H9 (cell line): ENCODE measurements around the gene PRRC2B. TPM values are rescaled to one million over a fixed set of nuclear protein-coding genes. Genes with fewer than 3 reads are reported as not detected.

Source experiments
- DNase-seq: peaks from one replicate; pipeline ENCODE4 v3.0.0-alpha.2; 2017
- H2AFZ ChIP-seq: one replicate; pipeline ENCODE4 v1.6.1; 2013; ENCODE audit warnings: mild to moderate bottlenecking, low read length, control low read depth, moderate library complexity
- H2AK5ac ChIP-seq: 2 replicates; pipeline ENCODE4 v1.6.1; 2013; ENCODE audit warnings: low read length, control low read depth, mixed read lengths; ENCODE audit not compliant: insufficient read length
- H2BK120ac ChIP-seq: one replicate; pipeline ENCODE4 v1.6.1; 2013; ENCODE audit warnings: low read depth, mild to moderate bottlenecking, low read length, control low read depth, inconsistent platforms; ENCODE audit not compliant: poor library complexity, severe bottlenecking
- H2BK12ac ChIP-seq: 2 replicates; pipeline ENCODE4 v1.6.1; 2013; ENCODE audit warnings: low read length, control low read depth, mixed read lengths, low read depth; ENCODE audit not compliant: insufficient read length
- H2BK15ac ChIP-seq: 2 replicates; pipeline ENCODE4 v1.6.1; 2013; ENCODE audit warnings: low read depth, low read length, control low read depth
- H2BK20ac ChIP-seq: one replicate; pipeline ENCODE4 v1.6.1; 2013; ENCODE audit warnings: low read depth, mild to moderate bottlenecking, low read length, control low read depth, inconsistent platforms; ENCODE audit not compliant: poor library complexity, severe bottlenecking
- H2BK5ac ChIP-seq: 2 replicates; pipeline ENCODE4 v1.6.1; 2013; ENCODE audit warnings: low read length, control low read depth, mixed read lengths; ENCODE audit not compliant: insufficient read length
- H3K14ac ChIP-seq: 2 replicates; pipeline ENCODE4 v1.6.1; 2013; ENCODE audit warnings: low read length, control low read depth; ENCODE audit not compliant: insufficient read depth
- H3K18ac ChIP-seq: 2 replicates; pipeline ENCODE4 v1.6.1; 2013; ENCODE audit warnings: low read depth, mild to moderate bottlenecking, mixed read lengths, low read length, control low read depth; ENCODE audit not compliant: insufficient read length
- H3K23ac ChIP-seq: 2 replicates; pipeline ENCODE4 v1.6.1; 2013; ENCODE audit warnings: low read length, control low read depth, mixed read lengths, low read depth; ENCODE audit not compliant: insufficient read length
- H3K23me2 ChIP-seq: 2 replicates; pipeline ENCODE4 v1.6.1; 2013; ENCODE audit warnings: low read depth, mild to moderate bottlenecking, mixed read lengths, low read length, control low read depth; ENCODE audit not compliant: insufficient read length, poor library complexity, severe bottlenecking
- H3K27ac ChIP-seq: 2 replicates; pipeline ENCODE4 v1.5.1; 2013; ENCODE audit warnings: low read length, control low read depth, mixed read lengths, low read depth; ENCODE audit not compliant: insufficient read length
- H3K27me3 ChIP-seq: 2 replicates; pipeline ENCODE4 v1.6.1; 2013; ENCODE audit warnings: low read length, control low read depth, inconsistent platforms; ENCODE audit not compliant: insufficient read depth
- H3K4ac ChIP-seq: 2 replicates; pipeline ENCODE4 v1.6.1; 2013; ENCODE audit warnings: low read depth, mild to moderate bottlenecking, control low read depth, inconsistent platforms, low read length, moderate library complexity
- H3K4me1 ChIP-seq: 2 replicates; pipeline ENCODE4 v1.6.1; 2013; ENCODE audit warnings: low read length, control low read depth, inconsistent platforms; ENCODE audit not compliant: insufficient read depth
- H3K4me2 ChIP-seq: 2 replicates; pipeline ENCODE4 v1.6.1; 2013; ENCODE audit warnings: low read length, control low read depth, mixed read lengths; ENCODE audit not compliant: insufficient read length, insufficient read depth
- H3K56ac ChIP-seq: 2 replicates; pipeline ENCODE4 v1.6.1; 2013; ENCODE audit warnings: low read depth, mild to moderate bottlenecking, mixed read lengths, low read length, control low read depth; ENCODE audit not compliant: insufficient read length
- H3K79me1 ChIP-seq: 2 replicates; pipeline ENCODE4 v1.6.1; 2013; ENCODE audit warnings: low read depth, mild to moderate bottlenecking, moderate library complexity, low read length, control low read depth, inconsistent platforms; ENCODE audit not compliant: insufficient read depth, poor library complexity, severe bottlenecking
- H3K79me2 ChIP-seq: 2 replicates; pipeline ENCODE4 v1.6.1; 2013; ENCODE audit warnings: low read length, control low read depth, inconsistent platforms; ENCODE audit not compliant: insufficient read depth
- H3K9ac ChIP-seq: 2 replicates; pipeline ENCODE4 v1.6.1; 2013; ENCODE audit warnings: low read length, control low read depth, mixed read lengths; ENCODE audit not compliant: insufficient read length; ENCODE audit errors: extremely low read depth
- H3K9me3 ChIP-seq: one replicate; pipeline ENCODE4 v1.6.1; 2013; ENCODE audit warnings: low read depth, low read length, inconsistent platforms; ENCODE audit not compliant: control insufficient read depth
- H3T11ph ChIP-seq: one replicate; pipeline ENCODE4 v1.6.1; 2013; ENCODE audit warnings: mild to moderate bottlenecking, low read length, control low read depth, inconsistent platforms
- H4K20me1 ChIP-seq: one replicate; pipeline ENCODE4 v1.6.1; 2013; ENCODE audit not compliant: control insufficient read depth, insufficient read length, insufficient read depth
- H4K5ac ChIP-seq: 2 replicates; pipeline ENCODE4 v1.6.1; 2013; ENCODE audit warnings: low read depth, mild to moderate bottlenecking, mixed read lengths, low read length, control low read depth; ENCODE audit not compliant: insufficient read length
- H4K8ac ChIP-seq: replicated peaks from 2 replicates; pipeline ENCODE4 v1.6.1; 2013; ENCODE audit warnings: low read length, control low read depth, mixed read lengths, low read depth; ENCODE audit not compliant: insufficient read length
- H4K91ac ChIP-seq: 2 replicates; pipeline ENCODE4 v1.6.1; 2013; ENCODE audit warnings: low read depth, mild to moderate bottlenecking, moderate library complexity, mixed read lengths, low read length, control low read depth; ENCODE audit not compliant: insufficient read length
- H3K27ac Mint-ChIP-seq, 3 experiments: 2 replicates in 2 of 3; 3 replicates in 1 of 3; pipeline ENCODE4 v1.8.0; 2020 to 2021; ENCODE audit warnings: mixed read lengths in 3 of 3, mild to moderate bottlenecking in 1 of 3, moderate library complexity in 1 of 3
- H3K27me3 Mint-ChIP-seq: 2 replicates; pipeline ENCODE4 v1.8.0; 2021; ENCODE audit warnings: low read depth, mild to moderate bottlenecking, moderate library complexity, mixed read lengths
- H3K36me3 Mint-ChIP-seq, 3 experiments: 2 replicates in 2 of 3; 3 replicates in 1 of 3; pipeline ENCODE4 v1.8.0; 2020 to 2021; ENCODE audit warnings: low read depth in 3 of 3, mixed read lengths in 3 of 3; ENCODE audit not compliant: insufficient read depth in 1 of 3
- H3K4me1 Mint-ChIP-seq, 2 experiments: 2 replicates each; pipeline ENCODE4 v1.8.0; 2020; ENCODE audit warnings: mixed read lengths in 2 of 2
- H3K4me3 Mint-ChIP-seq, 2 experiments: 2 replicates in 1 of 2; 3 replicates in 1 of 2; pipeline ENCODE4 v1.8.0; 2020 to 2021; ENCODE audit warnings: mild to moderate bottlenecking in 2 of 2, mixed read lengths in 2 of 2, moderate library complexity in 1 of 2
- H3K9me3 Mint-ChIP-seq, 2 experiments: 2 replicates in 1 of 2; 3 replicates in 1 of 2; pipeline ENCODE4 v1.8.0; 2020; ENCODE audit warnings: mild to moderate bottlenecking in 2 of 2, mixed read lengths in 2 of 2, moderate library complexity in 1 of 2
- CTCF ChIP-seq: fragments of 200-600 bp; sonication (generic); conservative IDR thresholded peaks from 3 replicates; pipeline ENCODE4 v1.8.0; 2021; ENCODE audit warnings: antibody characterized with exemption, mild to moderate bottlenecking
- WGBS: extraction: QIAGEN DNeasy Blood & Tissue Kit; methylation state at CpG from one replicate; pipeline ENCODE4 v1.1.7; 2013; ENCODE audit warnings: missing lambda C conversion rate, low lambda C conversion rate, mixed read lengths; ENCODE audit not compliant: insufficient read length; ENCODE audit errors: extremely low coverage; 5-methylcytosine and 5-hydroxymethylcytosine counted together
- total RNA-seq: library from RNA; stranded (reverse); gene quantifications from 2 replicates; pipeline ENCODE4 v1.2.1, GENCODE V29; 2021

PRRC2B gene
- total RNA-seq, 1 experiment from 2014 or later, result 251 TPM

GRCh38 chr9:131441441-131441840 is 47.6 kb downstream of the PRRC2B start:
- peaks cover 68 to 92% (median 92%) of the 10 kb centered on the region in 3 experiments for H3K36me3 Mint-ChIP-seq
- Histone ChIP-seq H2BK120ac (no peak overlapping the region), H3K4ac (no peak overlapping the region)

More at GRCh38 chr9:131441441-131441840, 47.6 kb downstream of the PRRC2B start:
- H4K20me1 ChIP-seq, result peaks cover 2% of the 10 kb centered on the region
- no peaks in the 10 kb centered on the region for H3K23me2 ChIP-seq
- H2AFZ ChIP-seq, result no peak overlapping the region
- H2BK5ac ChIP-seq, result no peak overlapping the region
- H3K79me1 ChIP-seq, result peaks cover 10% of the 10 kb centered on the region
- H2BK20ac ChIP-seq, result no peak overlapping the region
- no peak overlapping the region for H3K23ac ChIP-seq
- Mint-ChIP-seq H3K27me3 (no peaks in the 10 kb centered on the region; the same call in 1 of the 2 replicates), H3K9me3 (no peaks in the 10 kb centered on the region), H3K4me3 (no peak overlapping the region), H3K4me1 (peaks cover 21 to 33% of the 10 kb centered on the region in 2 experiments), H3K27ac (peak overlapping the region in 2 of 3 experiments; percentile 51 to 79; a peak in 3 of 7 replicates)
- no peak overlapping the region for H2BK12ac ChIP-seq
- H3K14ac ChIP-seq, result no peak overlapping the region
- H3K9ac ChIP-seq, result no peak overlapping the region
- H3K18ac ChIP-seq, result no peak overlapping the region
- H4K8ac ChIP-seq, result no peak overlapping the region
- H4K5ac ChIP-seq, result no peak overlapping the region
- H3K27me3 ChIP-seq, result no peaks in the 10 kb centered on the region
- no peak overlapping the region for H3K56ac ChIP-seq
- H2BK15ac ChIP-seq, result no peak overlapping the region
- H3T11ph ChIP-seq, result no peak overlapping the region
- H3K27ac ChIP-seq, result no peak overlapping the region
- peaks cover 4% of the 10 kb centered on the region; the same call in 1 of the 2 replicates for H3K79me2 ChIP-seq
- no peak overlapping the region for H4K91ac ChIP-seq
- peaks cover 10% of the 10 kb centered on the region; the same call in 1 of the 2 replicates for H3K4me1 ChIP-seq
- H3K4me2 ChIP-seq, result no peak overlapping the region
- no peak for DNase-seq
- H2AK5ac ChIP-seq, result no peak overlapping the region
- H3K9me3 ChIP-seq, result no peaks in the 10 kb centered on the region
- no CpG with 5 or more reads among the region's 2 CpGs for WGBS
- TF ChIP-seq CTCF, result no peak
